Ovary (tissue), 9 donors: ENCODE results near the gene TACR1. TPM values are rescaled to one million over a fixed set of nuclear protein-coding genes. Genes with fewer than 3 reads are reported as not detected.

Experiments used
- DNase-seq, 5 donors: peaks; one replicate each; pipeline ENCODE4 v3.0.0-alpha.2; 2019 to 2020
- H3K27ac ChIP-seq, 2 donors: fragments of 200-600 bp; one replicate each; pipeline versions ENCODE4 v1.5.1 to v1.8.0; 2019 to 2022
- H3K27me3 ChIP-seq: fragments of 200-600 bp; one replicate; pipeline ENCODE4 v1.8.0; 2022
- H3K36me3 ChIP-seq: fragments of 200-600 bp; sonication (generic); one replicate; pipeline ENCODE4 v1.5.1; 2019
- H3K4me1 ChIP-seq: one replicate; pipeline ENCODE4 v1.8.1; 2013; ENCODE audit warnings: mild to moderate bottlenecking, moderate library complexity; ENCODE audit not compliant: insufficient read depth
- H3K4me3 ChIP-seq: fragments of 200-600 bp; sonication (generic); one replicate; pipeline ENCODE4 v1.5.1; 2017
- H3K9me3 ChIP-seq, 2 donors: fragments of 200-600 bp in 1 of 2; sonication (generic) in 1 of 2; one replicate each; pipeline versions ENCODE4 v1.5.1 to v1.8.1; 2013 to 2019; ENCODE audit warnings: mild to moderate bottlenecking in 1 of 2, moderate library complexity in 1 of 2
- CTCF ChIP-seq, 3 donors: fragments of 450-650 bp in 2 of 3; fragments of 200-600 bp in 1 of 3; IDR thresholded peaks; one replicate each; pipeline versions ENCODE4 v1.5.1 to v1.8.0; 2016 to 2022; ENCODE audit warnings: antibody characterized with exemption in 3 of 3, mild to moderate bottlenecking in 1 of 3
- EP300 ChIP-seq: sonication (generic); formaldehyde crosslinking; IDR thresholded peaks from one replicate; pipeline ENCODE4 v1.6.1; 2017; ENCODE audit warnings: antibody characterized with exemption
- POLR2A ChIP-seq: fragments of 450-650 bp; IDR thresholded peaks from one replicate; pipeline ENCODE4 v1.6.1; 2017; ENCODE audit warnings: antibody characterized with exemption, mild to moderate bottlenecking, moderate library complexity
- WGBS, 3 donors: extraction: QIAGEN DNeasy Blood & Tissue Kit in 1 of 3; methylation state at CpG; one replicate each; pipeline versions ENCODE4 v1.1.5 to v1.1.7; 2013 to 2017; 5-methylcytosine and 5-hydroxymethylcytosine counted together
- intact Hi-C, 4 donors: fragments of 100-400 bp; cut with DNase I; formaldehyde crosslinking; loops; one replicate each; pipeline versions ENCODE4 v1.11.0 to v1.15.1; 2022 to 2023
- polyA plus RNA-seq, 2 donors: library from polyadenylated mRNA; stranded (reverse); fragments of 200-250 nt in 1 of 2; fragments of 350-450 nt in 1 of 2; fragmentation: Illumina TruSeq in 1 of 2; extraction: RNeasy Lipid Tissue Mini Kit (QIAGEN cat#74804) in 1 of 2; gene quantifications; one replicate each; pipeline ENCODE4 v1.2.3, GENCODE V29; 2013 to 2014
- total RNA-seq, 7 donors: library from RNA; depleted of rRNA in 2 of 7; stranded (reverse); fragments of >200 nt in 2 of 7; fragmentation: NEBNext Ultra II Directional in 3 of 7; extraction: Animal tissue kit (Norgen Biotek cat#: 25700) in 3 of 7; gene quantifications; one replicate each; pipeline versions ENCODE4 v1.1.0 to v1.2.4, GENCODE V29; 2016 to 2023
- donor health status: DM: no; HTN: no; CAD: no; lungs with moderate emphysema.
- donor health status: DM: no; HTN: no; CAD: no.
- donor health status: Bipolar disorder and iron deficiency.
- donor health status: DM: yes; HTN: yes; CAD: no.
- donor health status: DM: no; HTN: no; CAD: no.
- donor health status: DM: yes; HTN: yes; CAD: no.

TACR1 gene
- total and polyA plus RNA-seq, 9 donors, result 0.43 to 4.4 (median 1.3) TPM

- no peak for DNase-seq
- H3K27me3 ChIP-seq, result no peaks in the 10 kb centered on the region
- H3K4me1 ChIP-seq, result no peaks in the 10 kb centered on the region
- intact Hi-C loops, result no loop called here
- no peak overlapping the region for H3K27ac ChIP-seq
- H3K9me3 ChIP-seq, result no peaks in the 10 kb centered on the region
- H3K36me3 ChIP-seq, result no peaks in the 10 kb centered on the region
- no peak overlapping the region for H3K4me3 ChIP-seq
- TF ChIP-seq EP300, result no peak
- TF ChIP-seq CTCF (IDR thresholded peaks at IDR 0.05), result no peak
- TF ChIP-seq POLR2A, result no peak
- WGBS, 3 donors, result 95 to 97% (median 96%) methylated on average over 4 of the region's 4 CpGs
Measured at GRCh38 chr2:75102011-75102410, 97.3 kb downstream of the TACR1 start.

GRCh38 chr2:75100801-75101151 lies 98.5 kb downstream of the TACR1 start:
- Histone ChIP-seq H3K27ac (no peak overlapping the region), H3K36me3 (no peaks in the 10 kb centered on the region), H3K27me3 (no peaks in the 10 kb centered on the region), H3K4me3 (no peak overlapping the region), H3K4me1 (no peaks in the 10 kb centered on the region), H3K9me3 (no peaks in the 10 kb centered on the region)
- no peak for DNase-seq
- intact Hi-C loops, result no loop called here
- 30 to 44% (median 34%) methylated on average over 1 of the region's 1 CpG for WGBS, 3 donors
- no peak for TF ChIP-seq CTCF (IDR thresholded peaks at IDR 0.05)
- no peak for TF ChIP-seq POLR2A
- TF ChIP-seq EP300, result no peak

- intact Hi-C loops, result no loop called here
- H3K27ac ChIP-seq, result no peak overlapping the region
- H3K4me1 ChIP-seq, result no peaks in the 10 kb centered on the region
- 78 to 82% (median 81%) methylated on average over 3 of the region's 3 CpGs for WGBS, 3 donors
- no peaks in the 10 kb centered on the region for H3K27me3 ChIP-seq
- no peak overlapping the region for H3K4me3 ChIP-seq
- DNase-seq, result no peak
- H3K36me3 ChIP-seq, result no peaks in the 10 kb centered on the region
- no peaks in the 10 kb centered on the region for H3K9me3 ChIP-seq
- TF ChIP-seq POLR2A, result no peak
Measured at GRCh38 chr2:75100011-75100800, 99.1 kb downstream of the TACR1 start.

GRCh38 chr2:75099521-75099922 lies 99.8 kb downstream of the TACR1 start:
- no peak for DNase-seq
- 82 to 84% (median 83%) methylated on average over 4 of the region's 4 CpGs for WGBS, 3 donors
- H3K9me3 ChIP-seq, result no peaks in the 10 kb centered on the region
- intact Hi-C loops, result no loop called here
- no peaks in the 10 kb centered on the region for H3K27me3 ChIP-seq
- H3K4me1 ChIP-seq, result no peaks in the 10 kb centered on the region
- no peak overlapping the region for H3K4me3 ChIP-seq
- TF ChIP-seq CTCF (IDR thresholded peaks at IDR 0.05), result no peak
- no peak for TF ChIP-seq POLR2A
- no peak for TF ChIP-seq EP300
- H3K27ac ChIP-seq, result no peak overlapping the region
- no peaks in the 10 kb centered on the region for H3K36me3 ChIP-seq

- H3K27me3 ChIP-seq, result no peaks in the 10 kb centered on the region
- intact Hi-C loops, result no loop called here
Measured at GRCh38 chr2:75098856-75099255, 100.5 kb downstream of the TACR1 start.

More at GRCh38 chr2:75098856-75099255, 100.5 kb downstream of the TACR1 start:
- H3K27ac ChIP-seq, result no peak overlapping the region
- no peaks in the 10 kb centered on the region for H3K9me3 ChIP-seq
- H3K4me1 ChIP-seq, result no peaks in the 10 kb centered on the region
- no peak for DNase-seq
- 37 to 46% (median 45%) methylated on average over 2 of the region's 2 CpGs for WGBS, 3 donors
- H3K36me3 ChIP-seq, result no peaks in the 10 kb centered on the region
- TF ChIP-seq EP300 (no peak), CTCF (IDR thresholded peaks at IDR 0.05) (no peak), POLR2A (no peak)
- H3K4me3 ChIP-seq, result no peak overlapping the region
